GM21737 (cell line): ENCODE data around the gene GEMIN7.
A peak's percentile ranks its signal among the peaks of the same experiment; 100 is the strongest.

Experiments
- ATAC-seq: cut with Tn5 transposase; IDR thresholded peaks from one replicate; pipeline ENCODE4 v1.9.1; 2021; ENCODE audit warnings: mild to moderate bottlenecking, moderate library complexity; ENCODE audit not compliant: unreplicated experiment

The GEMIN7 gene

GRCh38 chr19:45059258-45059965, 19.6 kb upstream of the GEMIN7 start:
- ATAC-seq = no peak

- no peak for ATAC-seq
These were observed 17.1 kb upstream of the GEMIN7 start for GRCh38 chr19:45061965-45062364.

GRCh38 chr19:45063851-45064801, 14.9 kb upstream of the GEMIN7 start:
- ATAC-seq = no peak

- no peak for ATAC-seq
These were observed 12.0 kb upstream of the GEMIN7 start for GRCh38 chr19:45066921-45067661.

- ATAC-seq = no peak
These were observed 11.0 kb upstream of the GEMIN7 start for GRCh38 chr19:45068041-45068440.

GRCh38 chr19:45069056-45069455, 10.0 kb upstream of the GEMIN7 start:
- ATAC-seq = no peak

- no peak for ATAC-seq
These were observed 8.8 kb upstream of the GEMIN7 start for GRCh38 chr19:45070214-45070613.

- ATAC-seq = no peak
These were observed 8.1 kb upstream of the GEMIN7 start for GRCh38 chr19:45070861-45071544.

- ATAC-seq = no peak
These were observed 7.5 kb upstream of the GEMIN7 start for GRCh38 chr19:45071545-45071938.

GRCh38 chr19:45071969-45072790, 6.9 kb upstream of the GEMIN7 start:
- no peak for ATAC-seq

GRCh38 chr19:45074744-45075300, 4.2 kb upstream of the GEMIN7 start:
- no peak for ATAC-seq

GRCh38 chr19:45075301-45076028, 3.6 kb upstream of the GEMIN7 start:
- peak; percentile 47 for ATAC-seq

GRCh38 chr19:45076029-45076850, 2.8 kb upstream of the GEMIN7 start, which contains the start of gene ZNF296:
TSS of gene ZNF296 (minus strand) at chr19:45076478. CDS start at chr19:45076373, 105 bp downstream.
- ATAC-seq = peak; percentile 34

- no peak for ATAC-seq
These were observed 2.0 kb upstream of the GEMIN7 start for GRCh38 chr19:45076851-45077730.

GRCh38 chr19:45078390-45079062, 534 bp upstream of the GEMIN7 start:
- ATAC-seq = no peak

GRCh38 chr19:45079911-45080370, 881 bp downstream of the GEMIN7 start:
- no peak for ATAC-seq
